Activated CD4-positive, alpha-beta T cell treated with anti-CD3 and anti-CD28 coated beads, Interleukin-10, Interleukin-2, amounts not matched to agents 100 ng/mL and 50 ng/mL, durations not matched to agents 16 hours and 8 hours (primary cell): ENCODE results near the gene BCKDHA.
"Not testable (repeated sequence)": the region's sequence is repeated elsewhere in the genome, so short reads cannot be mapped to it uniquely, and the experiment has no call there.

Experiments used
- DNase-seq: peaks from one replicate; pipeline ENCODE4 v3.0.0-alpha.2; 2020

The BCKDHA gene

GRCh38 chr19:41427647-41428480 is 30.2 kb downstream of the BCKDHA start:
- DNase-seq = peak; percentile 57

DNA sequence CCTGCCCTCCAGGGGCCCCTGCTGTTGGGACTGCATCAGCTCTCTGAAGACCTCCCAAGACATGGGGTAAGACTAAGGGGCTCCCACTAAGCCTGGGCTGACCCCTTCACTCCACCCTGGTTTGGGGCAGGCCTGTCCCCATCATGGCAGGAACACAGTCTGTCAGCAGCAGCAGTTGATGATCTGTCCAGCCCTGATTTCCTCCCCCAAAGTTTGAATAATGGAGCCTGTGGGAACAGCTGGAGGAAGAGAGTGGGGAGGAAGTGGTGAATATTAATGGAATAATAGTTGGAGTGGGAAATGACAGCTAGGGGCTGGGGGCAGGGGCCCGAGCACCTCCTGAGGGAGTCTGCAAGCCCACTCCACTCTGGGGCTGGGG is 30.9 kb downstream of the BCKDHA start:
- no peak for DNase-seq

DNA sequence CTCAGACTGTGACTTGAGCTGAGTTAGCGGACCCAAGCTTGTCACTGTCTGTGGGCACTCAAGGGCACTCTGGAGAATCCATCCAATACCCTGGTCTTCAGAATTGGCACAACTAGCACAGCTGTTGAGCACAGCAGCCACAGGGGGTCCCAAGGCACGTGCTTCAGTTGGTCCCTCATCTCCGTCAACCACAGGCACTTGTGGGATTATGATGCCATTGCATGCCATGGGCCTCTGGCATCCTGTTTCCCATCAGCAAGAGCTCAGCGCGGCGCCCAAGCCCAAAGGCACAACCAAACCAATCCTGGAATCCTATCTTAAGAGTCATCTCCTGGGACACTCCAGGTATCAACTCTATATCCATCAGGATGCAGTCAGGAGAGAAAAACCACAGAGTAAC is 33.3 kb downstream of the BCKDHA start:
- DNase-seq = no peak

- peak; percentile 27 for DNase-seq
Observed at GRCh38 chr19:41431426-41432386, 34.1 kb downstream of the BCKDHA start.

- no peak for DNase-seq
Observed at GRCh38 chr19:41433171-41433570, 35.6 kb downstream of the BCKDHA start.

- DNase-seq = no peak
Observed at GRCh38 chr19:41434450-41434849, 36.8 kb downstream of the BCKDHA start.

DNA sequence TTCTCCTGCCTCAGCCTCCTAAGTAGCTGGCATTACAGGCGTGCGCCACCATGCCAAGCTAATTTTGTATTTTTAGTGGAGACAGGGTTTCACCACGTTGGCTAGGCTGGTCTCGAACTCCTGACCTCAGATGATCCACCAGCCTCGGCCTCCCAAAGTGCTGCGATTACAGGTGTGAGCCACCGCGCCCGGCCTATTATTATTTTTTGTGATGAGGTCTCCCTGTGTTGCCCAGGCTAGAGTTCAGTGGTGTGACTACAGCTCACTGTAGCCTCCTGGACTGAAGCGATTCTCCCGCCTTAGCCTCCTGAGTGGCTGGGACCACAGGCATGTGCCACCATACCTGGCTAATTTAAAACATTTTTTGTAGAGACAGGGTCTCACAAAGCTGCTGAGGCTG is 37.8 kb downstream of the BCKDHA start:
- not testable (repeated sequence) for DNase-seq

DNA sequence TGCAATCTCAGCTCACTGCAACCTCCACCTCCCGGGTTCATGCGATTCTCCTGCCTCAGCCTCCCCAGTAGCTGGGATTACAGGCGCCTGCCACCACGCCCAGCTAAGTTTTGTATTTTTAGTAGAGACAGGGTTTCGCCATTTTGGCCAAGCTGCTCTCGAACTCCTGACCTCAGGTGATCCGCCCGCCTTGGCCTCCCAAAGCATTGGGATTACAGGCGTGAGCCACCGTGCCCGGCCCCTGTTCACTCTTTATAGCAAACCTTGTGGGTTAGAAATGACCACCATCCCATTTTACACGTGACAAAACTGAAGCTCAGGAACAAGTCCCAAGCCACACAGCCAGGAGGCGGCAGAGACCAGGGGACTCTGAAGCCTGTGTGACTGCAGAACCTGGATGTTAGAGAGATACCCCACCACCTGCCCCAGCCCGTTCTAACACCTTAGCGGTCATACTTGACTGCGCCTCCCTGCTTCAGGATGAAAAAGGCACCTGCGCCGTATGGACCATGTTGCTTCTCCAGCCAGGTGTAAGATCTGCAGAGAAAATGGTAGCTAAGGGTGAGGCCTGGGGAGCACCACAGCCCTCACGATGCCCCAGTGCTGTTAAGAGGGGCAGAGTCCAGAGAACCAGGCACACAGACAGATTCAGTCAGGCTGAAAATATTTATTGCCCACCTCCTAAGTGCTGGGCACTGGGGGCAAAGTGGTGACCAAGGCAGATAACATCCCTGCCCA is 38.5 kb downstream of the BCKDHA start:
- DNase-seq = no peak

DNA sequence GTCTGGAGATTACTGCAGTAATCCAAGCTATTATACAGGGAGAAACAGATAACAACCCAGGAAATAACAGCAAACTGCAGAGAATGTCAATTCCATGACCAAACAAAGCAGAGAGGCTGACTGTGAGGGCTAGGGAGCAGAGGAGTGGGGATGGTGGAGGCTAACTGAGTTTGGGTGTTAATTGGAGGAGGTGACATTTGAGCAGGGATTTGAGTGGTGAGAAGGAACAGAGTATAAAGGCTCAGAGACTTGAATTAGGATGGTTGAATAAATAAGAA is 39.0 kb downstream of the BCKDHA start:
- no peak for DNase-seq

DNA sequence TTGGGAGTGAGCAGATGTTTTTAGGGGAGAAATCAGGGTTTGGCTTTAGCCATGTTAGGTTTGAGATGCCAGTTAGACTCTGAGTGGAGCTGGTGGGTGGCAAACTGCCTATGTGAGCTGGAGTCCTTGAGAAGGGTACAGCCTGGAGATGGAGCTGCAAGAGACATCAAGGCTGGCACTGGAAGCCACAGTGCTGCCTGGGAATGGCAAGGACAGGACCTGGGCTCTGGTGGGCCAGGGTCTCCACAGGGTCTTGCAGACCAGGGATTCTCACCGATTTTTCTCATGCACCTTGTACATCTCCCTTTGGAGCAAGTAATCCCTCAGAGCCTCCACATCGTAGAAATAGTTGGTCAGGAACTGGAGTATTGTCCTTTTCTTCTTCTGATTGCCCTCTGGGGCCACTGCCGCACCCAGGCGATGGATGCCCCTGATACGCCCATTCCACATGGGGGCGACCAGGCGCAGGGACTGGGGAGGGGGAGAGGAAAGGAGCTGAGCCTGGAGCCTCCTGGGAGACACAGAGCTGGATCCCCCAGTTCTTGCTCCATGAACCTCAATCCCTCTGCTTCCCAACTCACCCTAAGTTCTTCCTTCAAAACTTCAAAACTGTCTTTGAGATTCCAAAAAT is 40.4 kb downstream of the BCKDHA start:
- DNase-seq = no peak

DNA sequence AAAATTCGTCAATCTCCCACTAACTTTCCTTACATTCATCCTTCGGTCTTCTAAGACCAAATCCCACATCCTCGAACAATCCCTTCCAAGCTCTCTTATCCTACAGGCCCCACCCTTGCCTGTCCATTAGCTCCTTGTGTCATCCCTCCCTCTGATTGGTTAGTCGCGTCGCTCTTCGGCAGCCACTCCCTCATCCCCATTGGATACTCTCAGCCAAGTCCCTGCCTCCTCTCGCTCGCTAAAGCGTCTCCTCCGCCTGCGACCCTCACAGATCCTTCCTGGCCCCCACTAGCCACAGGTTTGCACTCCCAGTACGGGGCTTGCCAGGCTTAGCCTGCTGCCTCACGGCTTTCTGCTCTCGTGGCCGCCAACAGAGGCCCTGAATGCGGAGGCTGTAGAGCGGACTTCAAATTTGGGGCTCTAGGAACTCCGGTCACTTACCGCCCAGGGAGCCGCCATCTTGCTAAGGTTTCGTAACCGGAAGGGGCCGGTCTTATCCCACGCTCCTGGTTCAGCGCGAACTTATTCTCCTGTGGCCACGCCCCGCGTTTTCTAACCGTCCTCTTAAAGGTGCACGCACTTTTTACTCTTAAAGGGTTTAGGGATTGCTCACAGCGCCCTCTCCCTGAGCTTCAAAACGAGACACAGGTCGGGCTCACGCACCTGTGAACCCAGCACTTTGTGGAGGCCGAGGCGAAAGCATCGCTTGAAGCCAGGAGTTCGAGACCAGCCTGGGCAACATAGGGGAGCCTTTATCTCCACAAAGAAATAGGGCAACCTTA is 42.0 kb downstream of the BCKDHA start, which contains the start of gene DMAC2:
Gene DMAC2, minus strand, starts transcription at position 472 of the 782 bp plus-strand sequence. Its CDS starts 13 bp downstream, at position 459.
- DNase-seq = peak; percentile 98

DNA sequence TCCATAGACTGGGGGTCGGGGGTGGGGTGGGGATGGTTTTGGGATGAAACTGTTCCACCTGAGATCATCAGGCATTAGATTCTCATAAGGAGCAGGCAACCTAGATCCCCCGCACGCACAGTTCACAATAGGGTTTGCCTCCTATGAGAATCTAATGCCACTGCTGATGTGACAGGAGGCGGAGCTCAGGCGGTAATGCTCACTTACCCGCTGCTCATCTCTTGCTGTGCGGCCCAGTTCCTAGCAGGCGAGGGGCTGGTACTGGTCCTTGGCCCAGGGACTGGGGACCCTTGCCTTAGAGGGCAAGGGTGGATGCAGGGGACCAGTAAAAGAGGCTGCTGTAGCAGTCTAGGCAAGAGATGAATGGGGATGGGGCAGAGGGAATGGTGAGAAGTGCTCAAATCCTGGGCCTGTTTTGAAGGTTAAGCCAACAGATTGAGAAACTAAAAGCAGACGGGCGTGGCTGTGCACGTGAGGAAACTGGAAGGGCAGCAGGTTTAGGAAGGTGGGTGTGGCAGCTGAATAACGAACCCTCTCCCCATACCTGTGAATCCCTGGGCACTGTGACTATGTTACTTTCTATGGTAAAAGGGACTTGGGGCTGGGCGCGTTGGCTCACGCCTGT is 43.8 kb downstream of the BCKDHA start:
- no peak for DNase-seq

DNA sequence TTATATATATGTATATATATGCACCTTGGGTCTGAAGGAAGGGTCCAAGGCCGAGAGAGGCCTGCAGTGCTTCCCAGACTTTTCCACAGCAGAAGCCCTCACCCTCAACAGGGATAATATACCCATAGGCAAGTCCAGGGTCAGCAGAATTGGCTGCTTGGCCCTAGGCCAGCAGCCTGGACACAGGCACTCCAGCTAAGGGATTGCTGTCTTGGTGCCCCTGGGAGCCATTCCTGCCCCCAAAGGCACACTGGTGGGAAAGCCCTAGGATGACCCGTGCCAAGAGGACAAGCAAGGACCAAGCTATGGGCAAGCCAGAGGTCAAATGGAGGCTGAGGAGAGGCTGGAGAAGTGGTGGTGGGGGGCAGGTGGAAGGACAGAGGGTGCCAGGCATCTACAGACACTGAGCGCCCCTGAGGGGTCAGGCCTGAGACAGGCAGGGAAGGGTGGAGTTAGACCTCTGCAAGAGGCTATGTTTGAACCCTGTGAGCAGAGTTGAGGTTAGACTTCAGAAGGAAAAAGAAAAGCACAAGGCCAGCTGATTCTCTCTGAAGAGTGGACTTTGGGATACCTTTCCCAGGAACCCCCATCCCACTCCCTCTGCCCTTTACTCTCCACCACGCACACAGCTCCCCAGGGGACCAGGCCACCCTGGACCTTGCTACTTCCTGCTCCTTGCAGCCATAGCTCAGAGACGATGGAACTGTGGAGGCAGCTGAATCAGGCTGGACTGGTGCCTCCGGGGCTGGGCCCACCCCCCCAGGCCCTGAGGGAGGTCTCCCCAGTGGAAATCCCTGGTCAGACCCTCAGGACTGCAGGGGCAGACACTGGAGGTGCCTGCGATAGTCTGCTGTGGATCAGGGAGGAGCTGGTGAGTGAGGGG is 45.1 kb downstream of the BCKDHA start, which contains the start of gene ERICH4:
Gene ERICH4, plus strand, starts transcription at position 684 of the 883 bp plus-strand sequence. Its CDS starts 14 bp downstream, at position 698.
- DNase-seq = no peak

GRCh38 chr19:41443813-41444455 is 46.3 kb downstream of the BCKDHA start:
- no peak for DNase-seq

DNA sequence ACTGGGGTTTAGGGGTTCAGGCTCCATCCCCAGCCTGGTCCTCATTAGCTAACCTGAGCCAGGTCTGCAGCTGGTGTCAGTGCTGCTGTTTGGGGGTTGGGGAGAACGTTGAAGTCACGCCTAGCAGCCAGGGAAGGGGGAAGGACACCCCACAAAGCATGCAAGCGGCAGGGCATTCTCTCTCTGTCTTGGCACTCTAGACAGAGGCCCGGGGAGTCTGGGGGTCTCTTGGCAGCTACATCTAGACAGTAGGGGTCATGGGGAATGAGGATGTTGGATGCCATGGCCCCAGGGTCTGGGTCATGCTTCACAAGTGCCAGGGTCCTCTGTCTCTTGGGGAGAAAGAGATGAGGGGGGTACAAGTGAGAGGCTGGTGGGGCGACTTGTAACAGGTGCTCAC is 48.0 kb downstream of the BCKDHA start:
- DNase-seq = no peak

- no peak for DNase-seq
Observed at GRCh38 chr19:41447732-41448332, 50.2 kb downstream of the BCKDHA start.

GRCh38 chr19:41449079-41449864 is 51.7 kb downstream of the BCKDHA start:
- peak; percentile 80 for DNase-seq

DNA sequence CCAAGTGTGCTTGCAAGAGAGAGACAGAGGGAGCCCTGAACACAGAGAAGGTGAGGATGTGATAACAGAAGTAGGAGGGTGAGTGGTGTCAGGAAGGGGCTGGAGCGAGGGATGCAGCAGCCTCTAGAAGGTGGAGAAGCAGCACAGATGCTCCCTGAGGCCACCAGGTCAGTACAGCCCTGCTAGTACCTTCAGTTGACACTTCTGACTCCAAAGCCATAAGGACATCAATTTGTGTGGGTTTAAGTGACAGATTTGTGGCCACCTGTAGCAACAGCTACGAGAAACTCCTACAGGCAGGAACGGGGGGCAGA is 52.2 kb downstream of the BCKDHA start:
- no peak for DNase-seq
